ENCODE results near the gene SPINK1.

DNA sequence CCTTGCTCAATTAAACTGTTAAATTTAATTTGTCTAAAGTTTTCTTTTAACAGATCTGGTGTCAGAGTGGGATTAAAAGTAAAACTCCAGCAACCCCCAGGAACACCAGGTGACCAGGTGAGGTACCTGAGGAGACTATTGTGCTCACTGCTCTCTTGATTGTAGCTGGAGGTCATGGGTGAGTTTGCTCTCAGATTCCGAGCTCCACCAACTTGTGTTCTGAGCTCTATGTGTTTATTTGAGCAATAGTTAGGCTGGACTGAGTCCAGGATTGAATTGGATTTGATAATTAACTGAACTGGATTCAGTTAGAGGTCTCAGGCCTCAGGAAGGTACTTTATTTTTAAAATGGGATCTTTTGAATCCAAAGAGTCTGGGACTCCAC is 29.2 kb upstream of the SPINK1 start:
- TF ChIP-seq POLR2AphosphoS5 (IDR thresholded peaks at IDR 0.05) (no peak), EP300 (IDR thresholded peaks at IDR 0.05; ENCODE audit: low read depth) (no peak), POLR2A (IDR thresholded peaks at IDR 0.05) (no peak)
- TF ChIP-seq, protein P1, sequence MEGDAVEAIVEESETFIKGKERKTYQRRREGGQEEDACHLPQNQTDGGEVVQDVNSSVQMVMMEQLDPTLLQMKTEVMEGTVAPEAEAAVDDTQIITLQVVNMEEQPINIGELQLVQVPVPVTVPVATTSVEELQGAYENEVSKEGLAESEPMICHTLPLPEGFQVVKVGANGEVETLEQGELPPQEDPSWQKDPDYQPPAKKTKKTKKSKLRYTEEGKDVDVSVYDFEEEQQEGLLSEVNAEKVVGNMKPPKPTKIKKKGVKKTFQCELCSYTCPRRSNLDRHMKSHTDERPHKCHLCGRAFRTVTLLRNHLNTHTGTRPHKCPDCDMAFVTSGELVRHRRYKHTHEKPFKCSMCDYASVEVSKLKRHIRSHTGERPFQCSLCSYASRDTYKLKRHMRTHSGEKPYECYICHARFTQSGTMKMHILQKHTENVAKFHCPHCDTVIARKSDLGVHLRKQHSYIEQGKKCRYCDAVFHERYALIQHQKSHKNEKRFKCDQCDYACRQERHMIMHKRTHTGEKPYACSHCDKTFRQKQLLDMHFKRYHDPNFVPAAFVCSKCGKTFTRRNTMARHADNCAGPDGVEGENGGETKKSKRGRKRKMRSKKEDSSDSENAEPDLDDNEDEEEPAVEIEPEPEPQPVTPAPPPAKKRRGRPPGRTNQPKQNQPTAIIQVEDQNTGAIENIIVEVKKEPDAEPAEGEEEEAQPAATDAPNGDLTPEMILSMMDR (IDR thresholded peaks at IDR 0.05), result no peak
